GM10266 (cell line): Measurements from ENCODE around the gene KIF3A.
A peak's percentile ranks its signal among the peaks of the same experiment; 100 is the strongest.

Experiments used
- DNase-seq: peaks from one replicate; pipeline ENCODE4 v3.0.0; 2012; ENCODE audit errors: extremely low spot score
- CTCF ChIP-seq: IDR thresholded peaks from 2 replicates; pipeline ENCODE4 v1.5.1; 2012; ENCODE audit warnings: mild to moderate bottlenecking, low read depth; ENCODE audit not compliant: control insufficient read depth, insufficient read depth; ENCODE audit errors: missing control alignments

The KIF3A gene

GRCh38 chr5:132690156-132690555 is 47.2 kb downstream of the KIF3A start:
- no peak for TF ChIP-seq CTCF

GRCh38 chr5:132689513-132689912 is 47.8 kb downstream of the KIF3A start:
- TF ChIP-seq CTCF: no peak
- no peak for DNase-seq

More at GRCh38 chr5:132690156-132690555, 47.2 kb downstream of the KIF3A start:
- DNase-seq: no peak

- peak; percentile 22 for DNase-seq
- no peak for TF ChIP-seq CTCF
Measured at GRCh38 chr5:132688536-132689339, 48.6 kb downstream of the KIF3A start.

- TF ChIP-seq CTCF: no peak
- no peak for DNase-seq
Measured at GRCh38 chr5:132687995-132688394, 49.4 kb downstream of the KIF3A start.

GRCh38 chr5:132686193-132686592 is 51.2 kb downstream of the KIF3A start:
- no peak for TF ChIP-seq CTCF
- no peak for DNase-seq

GRCh38 chr5:132684922-132685720 is 52.2 kb downstream of the KIF3A start:
- no peak for DNase-seq
- TF ChIP-seq CTCF: no peak

- no peak for TF ChIP-seq CTCF
- no peak for DNase-seq
Measured at GRCh38 chr5:132684491-132684890, 52.9 kb downstream of the KIF3A start.
